HUES48 (cell line): ENCODE data around the gene MAN1C1.

Experiments used
- H3K27ac ChIP-seq: one replicate; pipeline ENCODE4 v1.7.0; 2013; ENCODE audit warnings: low read depth, low read length, inconsistent platforms
- H3K27me3 ChIP-seq: 2 replicates; pipeline ENCODE4 v1.6.1; 2013; ENCODE audit warnings: mild to moderate bottlenecking, low read length; ENCODE audit not compliant: control insufficient read depth, insufficient read depth
- H3K36me3 ChIP-seq: 2 replicates; pipeline ENCODE4 v1.6.1; 2013; ENCODE audit warnings: low read length; ENCODE audit not compliant: control insufficient read depth, insufficient read depth
- H3K4me1 ChIP-seq: 2 replicates; pipeline ENCODE4 v1.6.1; 2013; ENCODE audit warnings: mild to moderate bottlenecking, low read length; ENCODE audit not compliant: control insufficient read depth, insufficient read depth
- H3K4me3 ChIP-seq: 2 replicates; pipeline ENCODE4 v1.5.1; 2013; ENCODE audit warnings: mild to moderate bottlenecking, low read depth, low read length
- H3K9ac ChIP-seq: 2 replicates; pipeline ENCODE4 v1.6.1; 2013; ENCODE audit warnings: mild to moderate bottlenecking, low read depth, low read length, moderate library complexity
- H3K9me3 ChIP-seq: 2 replicates; pipeline ENCODE4 v1.6.1; 2013; ENCODE audit warnings: low read length; ENCODE audit not compliant: control insufficient read depth, insufficient read depth

The MAN1C1 gene

GRCh38 chr1:25685938-25686665 lies 69.5 kb downstream of the MAN1C1 start:
- no peaks in the 10 kb centered on the region for H3K27me3 ChIP-seq
- no peaks in the 10 kb centered on the region for H3K4me1 ChIP-seq
- no peak overlapping the region for H3K27ac ChIP-seq
- no peak overlapping the region for H3K4me3 ChIP-seq
- no peak overlapping the region for H3K9ac ChIP-seq
- no peaks in the 10 kb centered on the region for H3K9me3 ChIP-seq
- H3K36me3 ChIP-seq, result no peaks in the 10 kb centered on the region

- Histone ChIP-seq H3K9ac (no peak overlapping the region), H3K27me3 (no peaks in the 10 kb centered on the region), H3K36me3 (no peaks in the 10 kb centered on the region), H3K27ac (no peak overlapping the region), H3K9me3 (no peaks in the 10 kb centered on the region), H3K4me3 (no peak overlapping the region), H3K4me1 (no peaks in the 10 kb centered on the region)
Observed at GRCh38 chr1:25687221-25688017, 70.8 kb downstream of the MAN1C1 start.

GRCh38 chr1:25688390-25689119 lies 72.0 kb downstream of the MAN1C1 start:
- Histone ChIP-seq H3K27ac (no peak overlapping the region), H3K36me3 (no peaks in the 10 kb centered on the region), H3K4me3 (no peak overlapping the region), H3K9ac (no peak overlapping the region), H3K4me1 (no peaks in the 10 kb centered on the region), H3K27me3 (no peaks in the 10 kb centered on the region), H3K9me3 (no peaks in the 10 kb centered on the region)

DNA sequence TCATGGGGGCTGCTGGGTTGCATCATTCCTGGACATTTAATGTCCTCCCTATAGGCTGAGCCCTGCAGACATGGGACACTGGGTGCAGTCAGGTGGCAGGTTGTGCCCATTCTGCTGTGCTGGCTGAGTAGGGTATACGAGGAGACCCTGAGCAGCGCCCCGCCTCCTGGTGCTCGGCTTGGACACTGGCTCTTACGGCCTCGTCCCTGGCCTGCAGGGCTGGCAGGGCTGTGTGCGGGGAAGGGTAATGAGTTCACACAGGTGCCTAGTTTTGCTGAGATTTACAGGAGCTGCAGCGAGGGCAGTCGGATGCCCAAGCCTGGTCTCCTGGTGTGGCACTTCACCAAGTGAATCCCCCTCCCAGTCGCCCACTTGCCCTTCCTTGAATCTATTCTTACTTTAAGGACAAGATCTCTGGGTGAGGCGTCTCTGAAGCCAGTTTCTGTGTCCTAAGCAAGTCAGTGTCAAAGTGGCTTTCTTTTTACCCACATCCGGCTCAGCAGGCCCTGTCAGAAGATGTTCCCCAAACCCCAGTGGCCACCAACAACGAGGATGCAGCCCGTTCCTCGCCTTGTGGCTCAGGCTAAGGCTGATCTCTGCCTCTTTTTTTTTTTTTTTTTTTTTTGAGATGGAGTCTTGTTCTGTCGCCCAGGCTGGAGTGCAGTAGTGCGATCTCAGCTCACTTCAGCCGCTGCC lies 73.2 kb downstream of the MAN1C1 start:
- Histone ChIP-seq H3K4me3 (no peak overlapping the region), H3K27me3 (no peaks in the 10 kb centered on the region), H3K4me1 (peaks cover 2% of the 10 kb centered on the region; the same call in 1 of the 2 replicates), H3K27ac (no peak overlapping the region), H3K9me3 (no peaks in the 10 kb centered on the region), H3K9ac (no peak overlapping the region), H3K36me3 (no peaks in the 10 kb centered on the region)

DNA sequence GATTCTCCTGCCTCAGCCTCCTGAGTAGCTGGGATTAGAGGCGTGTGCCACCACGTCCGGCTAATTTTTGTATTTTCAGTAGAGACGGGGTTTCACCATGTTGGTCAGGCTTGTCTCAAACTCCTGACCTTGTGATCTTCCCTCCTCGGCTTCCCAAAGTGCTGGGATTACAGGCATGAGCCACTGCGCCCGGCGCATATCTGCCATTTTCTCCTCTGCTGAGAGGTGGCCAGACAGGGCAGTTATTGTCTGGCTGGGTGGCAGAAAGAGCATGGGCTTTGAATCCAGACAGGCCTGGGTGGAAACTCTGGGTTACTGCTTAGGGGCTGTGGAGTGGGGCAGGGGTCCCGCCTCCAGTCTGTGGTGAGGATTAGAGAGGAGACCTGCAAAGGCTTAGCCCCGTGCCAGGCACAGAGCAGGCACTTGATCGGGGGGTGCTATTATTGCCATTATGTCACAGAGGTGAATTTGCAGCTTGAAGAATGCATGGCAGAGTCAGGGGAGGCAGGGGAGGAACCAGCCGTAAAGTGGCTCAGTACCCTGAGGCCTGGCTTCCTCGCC lies 73.9 kb downstream of the MAN1C1 start:
- no peak overlapping the region for H3K9ac ChIP-seq
- H3K36me3 ChIP-seq, result no peaks in the 10 kb centered on the region
- peaks cover 8% of the 10 kb centered on the region; the same call in 1 of the 2 replicates for H3K4me1 ChIP-seq
- H3K9me3 ChIP-seq, result no peaks in the 10 kb centered on the region
- no peak overlapping the region for H3K4me3 ChIP-seq
- no peaks in the 10 kb centered on the region for H3K27me3 ChIP-seq
- H3K27ac ChIP-seq, result no peak overlapping the region

DNA sequence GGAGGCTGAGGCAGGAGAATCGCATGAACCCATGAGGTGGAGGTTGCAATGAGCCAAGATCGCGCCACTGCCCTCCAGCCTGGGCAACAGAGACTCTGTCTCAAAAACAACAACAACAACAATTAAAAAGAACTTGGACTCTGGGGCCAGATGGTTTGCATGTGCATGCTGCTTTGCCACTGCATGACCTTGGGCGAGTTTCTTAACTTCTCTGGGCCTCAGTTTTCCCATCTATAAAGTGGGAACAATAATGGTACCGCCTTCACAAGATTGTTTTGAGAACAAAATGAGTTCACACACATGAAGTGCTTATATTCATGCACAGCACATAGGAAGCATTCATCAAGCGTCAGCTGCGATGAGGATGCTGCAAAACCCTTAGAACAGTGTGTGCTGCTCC lies 74.6 kb downstream of the MAN1C1 start:
- Histone ChIP-seq H3K4me3 (no peak overlapping the region), H3K27me3 (no peaks in the 10 kb centered on the region), H3K36me3 (no peaks in the 10 kb centered on the region), H3K4me1 (peaks cover 14% of the 10 kb centered on the region), H3K27ac (no peak overlapping the region), H3K9me3 (no peaks in the 10 kb centered on the region), H3K9ac (no peak overlapping the region)

- Histone ChIP-seq H3K4me3 (no peak overlapping the region), H3K27ac (no peak overlapping the region), H3K9me3 (no peaks in the 10 kb centered on the region), H3K4me1 (peaks cover 15% of the 10 kb centered on the region), H3K36me3 (no peaks in the 10 kb centered on the region), H3K27me3 (no peaks in the 10 kb centered on the region), H3K9ac (no peak overlapping the region)
Observed at GRCh38 chr1:25692560-25692959, 76.0 kb downstream of the MAN1C1 start.

- no peak overlapping the region for H3K4me3 ChIP-seq
- H3K9ac ChIP-seq, result no peak overlapping the region
- peaks cover 24% of the 10 kb centered on the region for H3K4me1 ChIP-seq
- H3K27me3 ChIP-seq, result no peaks in the 10 kb centered on the region
- no peaks in the 10 kb centered on the region for H3K36me3 ChIP-seq
- no peaks in the 10 kb centered on the region for H3K9me3 ChIP-seq
- H3K27ac ChIP-seq, result no peak overlapping the region
Observed at GRCh38 chr1:25694167-25695007, 77.8 kb downstream of the MAN1C1 start.

- Histone ChIP-seq H3K4me1 (peaks cover 30% of the 10 kb centered on the region), H3K27ac (peak overlapping the region; percentile 44)
Observed at GRCh38 chr1:25695090-25695770, 78.6 kb downstream of the MAN1C1 start.

More at GRCh38 chr1:25695090-25695770, 78.6 kb downstream of the MAN1C1 start:
- Histone ChIP-seq H3K9me3 (no peaks in the 10 kb centered on the region), H3K36me3 (no peaks in the 10 kb centered on the region), H3K9ac (no peak overlapping the region), H3K27me3 (no peaks in the 10 kb centered on the region), H3K4me3 (no peak overlapping the region)
